ENCODE data around the gene FOXN3.

DNA sequence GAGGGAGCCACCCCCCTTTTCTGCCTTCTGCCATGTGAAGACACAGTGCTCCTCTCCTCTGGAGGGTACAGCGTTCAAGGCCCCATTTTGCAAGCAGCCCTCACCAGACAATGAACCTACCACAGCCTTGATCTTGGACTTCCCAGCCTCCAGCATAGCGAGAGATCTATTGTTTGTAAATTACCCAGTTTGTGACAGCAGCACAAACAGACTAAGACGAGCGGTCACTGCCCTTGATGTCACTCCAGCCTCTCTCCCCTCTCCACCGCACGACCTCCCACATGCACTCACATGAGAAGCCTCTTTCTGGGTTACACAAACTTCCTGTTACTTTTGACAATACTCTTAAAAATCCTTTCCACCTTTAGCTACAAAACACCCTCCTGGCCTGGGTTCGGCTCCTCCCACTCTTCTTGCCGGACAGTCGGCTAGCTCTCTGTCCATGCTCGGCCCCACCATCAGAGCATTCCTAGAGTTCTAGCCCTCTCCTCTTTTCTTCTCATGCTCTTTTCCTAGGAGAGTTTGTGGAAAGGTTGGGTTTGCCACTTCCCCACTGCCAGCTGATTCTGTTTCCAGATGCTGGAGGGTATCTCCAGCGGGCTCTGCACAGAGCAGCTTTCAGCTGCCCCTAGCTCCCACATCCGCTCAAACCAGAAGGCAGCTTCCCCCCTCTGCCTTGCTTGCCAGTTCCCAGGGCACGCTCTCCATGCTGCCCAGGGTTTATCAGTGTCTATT lies 124.3 kb downstream of the FOXN3 start:
- no peak for TF ChIP-seq POLR2A (IDR thresholded peaks at IDR 0.05; ENCODE audit: extremely low read depth, insufficient read length)
- TF ChIP-seq, protein P1, sequence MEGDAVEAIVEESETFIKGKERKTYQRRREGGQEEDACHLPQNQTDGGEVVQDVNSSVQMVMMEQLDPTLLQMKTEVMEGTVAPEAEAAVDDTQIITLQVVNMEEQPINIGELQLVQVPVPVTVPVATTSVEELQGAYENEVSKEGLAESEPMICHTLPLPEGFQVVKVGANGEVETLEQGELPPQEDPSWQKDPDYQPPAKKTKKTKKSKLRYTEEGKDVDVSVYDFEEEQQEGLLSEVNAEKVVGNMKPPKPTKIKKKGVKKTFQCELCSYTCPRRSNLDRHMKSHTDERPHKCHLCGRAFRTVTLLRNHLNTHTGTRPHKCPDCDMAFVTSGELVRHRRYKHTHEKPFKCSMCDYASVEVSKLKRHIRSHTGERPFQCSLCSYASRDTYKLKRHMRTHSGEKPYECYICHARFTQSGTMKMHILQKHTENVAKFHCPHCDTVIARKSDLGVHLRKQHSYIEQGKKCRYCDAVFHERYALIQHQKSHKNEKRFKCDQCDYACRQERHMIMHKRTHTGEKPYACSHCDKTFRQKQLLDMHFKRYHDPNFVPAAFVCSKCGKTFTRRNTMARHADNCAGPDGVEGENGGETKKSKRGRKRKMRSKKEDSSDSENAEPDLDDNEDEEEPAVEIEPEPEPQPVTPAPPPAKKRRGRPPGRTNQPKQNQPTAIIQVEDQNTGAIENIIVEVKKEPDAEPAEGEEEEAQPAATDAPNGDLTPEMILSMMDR (IDR thresholded peaks at IDR 0.05; ENCODE audit: low read depth, low read length): no peak
- TF ChIP-seq, protein P2, sequence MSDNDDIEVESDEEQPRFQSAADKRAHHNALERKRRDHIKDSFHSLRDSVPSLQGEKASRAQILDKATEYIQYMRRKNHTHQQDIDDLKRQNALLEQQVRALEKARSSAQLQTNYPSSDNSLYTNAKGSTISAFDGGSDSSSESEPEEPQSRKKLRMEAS (IDR thresholded peaks at IDR 0.05; ENCODE audit: low read depth, low read length): peak; percentile 56
- TF ChIP-seq MYC (IDR thresholded peaks at IDR 0.05; ENCODE audit: low read depth, low read length): 0 out of 2 replicates have a peak, but pooled peaks have one; percentile 13
